Neural progenitor cell (in vitro differentiated cells): Measurements from ENCODE around the gene LRRC53. TPM values are rescaled to one million over a fixed set of nuclear protein-coding genes. Genes with fewer than 3 reads are reported as not detected.

Experiments used
- DNase-seq: peaks from one replicate; pipeline ENCODE4 v3.0.0-alpha.2; 2016; ENCODE audit warnings: low spot score
- H2AFZ ChIP-seq: fragments of 200-600 bp; sonication (generic); replicated peaks from 2 replicates; pipeline ENCODE4 v1.6.1; 2016; ENCODE audit warnings: antibody characterized with exemption
- H3F3A ChIP-seq: fragments of 200-600 bp; sonication (generic); 2 replicates; pipeline ENCODE4 v1.6.1; 2016; ENCODE audit warnings: antibody characterized with exemption, low read depth
- H3K27ac ChIP-seq: fragments of 200-600 bp; sonication (generic); 2 replicates; pipeline ENCODE4 v1.5.1; 2016; ENCODE audit warnings: mild to moderate bottlenecking
- H3K27me3 ChIP-seq: fragments of 200-600 bp; sonication (generic); 2 replicates; pipeline ENCODE4 v1.6.1; 2016; ENCODE audit warnings: mild to moderate bottlenecking, moderate library complexity
- H3K36me3 ChIP-seq: fragments of 200-600 bp; sonication (generic); 2 replicates; pipeline ENCODE4 v1.5.1; 2016
- H3K4me1 ChIP-seq: fragments of 200-600 bp; sonication (generic); 2 replicates; pipeline ENCODE4 v1.6.1; 2016; ENCODE audit warnings: mixed run types
- H3K4me2 ChIP-seq: fragments of 200-600 bp; sonication (generic); 2 replicates; pipeline ENCODE4 v1.6.1; 2016
- H3K4me3 ChIP-seq: fragments of 200-600 bp; sonication (generic); 2 replicates; pipeline ENCODE4 v1.5.1; 2016
- H3K79me2 ChIP-seq: fragments of 200-600 bp; sonication (generic); 2 replicates; pipeline ENCODE4 v1.6.1; 2016; ENCODE audit warnings: low read depth
- H3K9ac ChIP-seq: fragments of 200-600 bp; sonication (generic); 2 replicates; pipeline ENCODE4 v1.6.1; 2016
- H3K9me3 ChIP-seq: fragments of 200-600 bp; sonication (generic); 2 replicates; pipeline ENCODE4 v1.5.1; 2016; ENCODE audit warnings: low read depth
- H4K20me1 ChIP-seq: fragments of 200-600 bp; sonication (generic); 2 replicates; pipeline ENCODE4 v1.6.1; 2016; ENCODE audit warnings: low read depth
- H3K27ac Mint-ChIP-seq: 3 replicates; pipeline ENCODE4 v1.8.0; 2021; ENCODE audit warnings: mixed read lengths
- H3K27me3 Mint-ChIP-seq: 2 replicates; pipeline ENCODE4 v1.8.0; 2022; ENCODE audit warnings: low read depth, mild to moderate bottlenecking, inconsistent platforms, moderate library complexity, mixed read lengths; ENCODE audit not compliant: insufficient read depth
- H3K36me3 Mint-ChIP-seq: 3 replicates; pipeline ENCODE4 v1.8.0; 2021; ENCODE audit warnings: mixed read lengths
- H3K4me1 Mint-ChIP-seq: 3 replicates; pipeline ENCODE4 v1.8.0; 2021; ENCODE audit warnings: mixed read lengths
- H3K4me3 Mint-ChIP-seq: 3 replicates; pipeline ENCODE4 v1.8.0; 2021; ENCODE audit warnings: mild to moderate bottlenecking, moderate library complexity, mixed read lengths
- H3K9me3 Mint-ChIP-seq: 3 replicates; pipeline ENCODE4 v1.8.0; 2020; ENCODE audit warnings: mixed read lengths
- CTCF ChIP-seq: fragments of 200-600 bp; sonication (generic); IDR thresholded peaks from 2 replicates; pipeline ENCODE4 v1.5.1; 2017; ENCODE audit warnings: antibody characterized with exemption, mild to moderate bottlenecking
- EZH2 ChIP-seq: fragments of 200-600 bp; sonication (generic); IDR thresholded peaks from 2 replicates; pipeline ENCODE4 v1.6.1; 2017; ENCODE audit warnings: antibody characterized with exemption, mild to moderate bottlenecking, moderate library complexity
- EZH2phosphoT487 ChIP-seq: fragments of 200-600 bp; sonication (generic); IDR thresholded peaks from 2 replicates; pipeline ENCODE4 v1.6.1; 2017; ENCODE audit warnings: antibody characterized with exemption
- total RNA-seq: library from RNA; depleted of rRNA; stranded (reverse); fragments of >200 nt; gene quantifications from 2 replicates; pipeline ENCODE4 v1.2.3, GENCODE V29; 2015; ENCODE audit warnings: low replicate concordance

LRRC53 gene
- total RNA-seq, 1 donor from 2014 or later = not detected

DNA sequence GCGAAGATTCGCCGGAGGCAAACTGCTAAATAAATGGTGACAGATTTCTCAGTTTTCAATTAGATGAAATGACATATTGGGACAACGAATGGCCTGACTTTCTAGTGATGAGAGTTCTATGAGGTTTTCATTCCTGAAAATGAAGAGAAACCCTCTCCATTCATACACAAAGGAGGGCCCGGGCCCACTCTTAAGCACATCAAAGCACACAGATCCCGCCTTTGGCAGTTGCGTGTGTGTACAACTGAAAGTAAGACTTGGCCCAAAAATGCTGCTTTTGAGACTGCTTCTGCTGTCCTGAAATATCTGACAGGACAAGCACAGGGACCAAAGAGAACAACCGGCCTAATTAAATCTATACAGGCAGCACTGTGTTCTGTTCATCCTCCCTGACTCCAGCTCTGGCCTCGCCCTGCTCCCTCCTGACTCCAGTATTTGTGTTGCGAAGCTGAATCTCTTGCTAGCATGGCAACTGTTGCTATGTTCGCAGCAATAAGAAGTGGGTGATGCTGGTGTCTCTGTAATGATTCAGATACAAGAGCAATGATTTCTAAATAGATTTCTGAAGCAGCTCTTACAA lies 7.4 kb downstream of the LRRC53 start:
- H3K36me3 Mint-ChIP-seq = no peaks in the 10 kb centered on the region
- Histone ChIP-seq H3K79me2 (no peaks in the 10 kb centered on the region), H3K36me3 (no peaks in the 10 kb centered on the region), H4K20me1 (no peaks in the 10 kb centered on the region), H3K27ac (peak overlapping the region; percentile 90), H2AFZ (peak overlapping the region; percentile 44), H3K9ac (no peak overlapping the region), H3K27me3 (no peaks in the 10 kb centered on the region), H3F3A (peaks cover 29% of the 10 kb centered on the region), H3K9me3 (no peaks in the 10 kb centered on the region), H3K4me2 (peak overlapping the region; percentile 69), H3K4me1 (peaks cover 48% of the 10 kb centered on the region), H3K4me3 (no peak overlapping the region)
- peak overlapping the region; percentile 94 for H3K27ac Mint-ChIP-seq
- TF ChIP-seq EZH2phosphoT487 (no peak), CTCF (no peak), EZH2 (no peak)
- H3K4me3 Mint-ChIP-seq = peak overlapping the region; percentile 41
- peak; percentile 71 for DNase-seq
- H3K27me3 Mint-ChIP-seq = no peaks in the 10 kb centered on the region
- peaks cover 3% of the 10 kb centered on the region for H3K9me3 Mint-ChIP-seq
- peaks cover 64% of the 10 kb centered on the region for H3K4me1 Mint-ChIP-seq

DNA sequence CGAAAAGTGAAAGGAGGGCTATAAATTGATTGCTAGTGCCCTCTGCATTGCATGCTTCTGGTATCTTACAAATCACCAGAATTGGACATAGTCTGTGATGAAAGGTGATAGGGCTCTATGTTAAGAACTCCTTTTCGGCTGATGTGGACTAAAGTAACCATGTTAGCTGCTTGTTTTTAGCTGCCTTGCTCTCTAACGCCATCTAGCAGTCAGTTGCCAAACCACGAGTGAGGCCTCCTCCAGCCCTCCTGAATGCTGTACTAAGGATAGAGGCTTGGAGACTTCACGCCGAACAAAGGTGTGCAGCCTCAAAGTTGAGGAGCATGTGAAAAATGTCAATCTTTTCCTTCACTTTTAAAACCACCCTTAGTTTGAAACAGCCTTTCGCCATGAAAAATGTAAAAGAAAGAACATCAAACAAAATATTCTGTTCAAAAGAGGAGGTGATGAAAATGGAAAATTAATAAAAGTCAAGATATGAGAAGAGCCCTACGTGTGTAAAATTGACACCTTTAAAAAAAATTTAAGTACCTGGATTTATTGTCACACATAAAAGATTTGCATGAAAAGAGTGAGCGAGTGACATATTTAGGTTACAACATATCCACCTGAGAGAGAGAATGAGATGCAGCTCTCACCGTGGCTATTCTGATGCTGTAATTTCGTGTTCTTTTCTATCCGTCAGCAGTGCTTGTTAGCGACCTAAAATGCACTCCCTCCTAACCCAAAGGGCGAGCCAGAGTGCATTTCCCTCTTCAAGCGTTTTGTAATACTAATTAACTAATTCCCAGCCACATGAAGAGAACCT lies 8.1 kb downstream of the LRRC53 start:
- peak; percentile 78 for DNase-seq
- Mint-ChIP-seq H3K9me3 (peaks cover 3% of the 10 kb centered on the region), H3K36me3 (no peaks in the 10 kb centered on the region), H3K4me3 (peak overlapping the region; percentile 70), H3K27me3 (no peaks in the 10 kb centered on the region), H3K4me1 (peaks cover 60% of the 10 kb centered on the region), H3K27ac (peak overlapping the region; percentile 94)
- Histone ChIP-seq H2AFZ (peak overlapping the region; percentile 44), H3K27ac (peak overlapping the region; percentile 90), H3K4me2 (peak overlapping the region; percentile 69), H3K79me2 (no peaks in the 10 kb centered on the region), H3K36me3 (no peaks in the 10 kb centered on the region), H3K9ac (no peak overlapping the region), H3K4me3 (no peak overlapping the region), H3F3A (peaks cover 29% of the 10 kb centered on the region), H3K4me1 (peaks cover 48% of the 10 kb centered on the region), H3K27me3 (no peaks in the 10 kb centered on the region), H4K20me1 (no peaks in the 10 kb centered on the region), H3K9me3 (no peaks in the 10 kb centered on the region)
- no peak for TF ChIP-seq EZH2
- TF ChIP-seq CTCF = peak; percentile 89
- no peak for TF ChIP-seq EZH2phosphoT487

GRCh38 chr1:74502858-74503257 lies 9.6 kb downstream of the LRRC53 start:
- Histone ChIP-seq H3K36me3 (no peaks in the 10 kb centered on the region), H3K9ac (no peak overlapping the region), H3K4me3 (no peak overlapping the region), H3K4me1 (peaks cover 33% of the 10 kb centered on the region), H4K20me1 (no peaks in the 10 kb centered on the region), H3F3A (peaks cover 29% of the 10 kb centered on the region), H2AFZ (no peak overlapping the region), H3K4me2 (no peak overlapping the region), H3K9me3 (no peaks in the 10 kb centered on the region), H3K79me2 (no peaks in the 10 kb centered on the region), H3K27me3 (no peaks in the 10 kb centered on the region), H3K27ac (no peak overlapping the region)
- peaks cover 3% of the 10 kb centered on the region for H3K9me3 Mint-ChIP-seq
- no peaks in the 10 kb centered on the region for H3K27me3 Mint-ChIP-seq
- TF ChIP-seq CTCF (no peak), EZH2 (no peak), EZH2phosphoT487 (no peak)
- peaks cover 2% of the 10 kb centered on the region for H3K36me3 Mint-ChIP-seq
- no peak for DNase-seq
- no peak overlapping the region for H3K4me3 Mint-ChIP-seq
- peaks cover 47% of the 10 kb centered on the region for H3K4me1 Mint-ChIP-seq
- no peak overlapping the region for H3K27ac Mint-ChIP-seq
